ENCODE measurements around the gene SUGP2.

SUGP2 gene

GRCh38 chr19:18951721-18952281, 81.5 kb downstream of the SUGP2 start:
- DNase-seq (ENCODE audit: low spot score) = no peak

GRCh38 chr19:18949858-18950257, 83.5 kb downstream of the SUGP2 start:
- no peak for DNase-seq (ENCODE audit: low spot score)

GRCh38 chr19:18948976-18949356, 84.4 kb downstream of the SUGP2 start:
- no peak for DNase-seq (ENCODE audit: low spot score)

- no peak for DNase-seq (ENCODE audit: low spot score)
Observed at GRCh38 chr19:18948075-18948975, 85.0 kb downstream of the SUGP2 start.

- DNase-seq (ENCODE audit: low spot score) = no peak
Observed at GRCh38 chr19:18946918-18947317, 86.4 kb downstream of the SUGP2 start.

GRCh38 chr19:18946335-18946734, 87.0 kb downstream of the SUGP2 start:
- DNase-seq (ENCODE audit: low spot score) = no peak

- no peak for DNase-seq (ENCODE audit: low spot score)
Observed at GRCh38 chr19:18945297-18945696, 88.0 kb downstream of the SUGP2 start.

- no peak for DNase-seq (ENCODE audit: low spot score)
Observed at GRCh38 chr19:18943465-18943864, 89.9 kb downstream of the SUGP2 start.

- no peak for DNase-seq (ENCODE audit: low spot score)
Observed at GRCh38 chr19:18942692-18943091, 90.6 kb downstream of the SUGP2 start.

- no peak for DNase-seq (ENCODE audit: low spot score)
Observed at GRCh38 chr19:18941628-18942354, 91.5 kb downstream of the SUGP2 start.
